Hepatocyte (in vitro differentiated cells): ENCODE results near the gene VRK2.

Source experiments
- EZH2 ChIP-seq: fragments of 200-600 bp; sonication (generic); IDR thresholded peaks from 2 replicates; pipeline ENCODE4 v1.6.1; 2016; ENCODE audit warnings: antibody characterized with exemption, mild to moderate bottlenecking, borderline replicate concordance
- TF ChIP-seq, protein P1 (sequence below): fragments of 200-600 bp; sonication (generic); IDR thresholded peaks from 2 replicates; pipeline ENCODE4 v1.5.1; 2016; ENCODE audit warnings: antibody characterized with exemption, mild to moderate bottlenecking; ENCODE audit not compliant: poor library complexity

DNA sequence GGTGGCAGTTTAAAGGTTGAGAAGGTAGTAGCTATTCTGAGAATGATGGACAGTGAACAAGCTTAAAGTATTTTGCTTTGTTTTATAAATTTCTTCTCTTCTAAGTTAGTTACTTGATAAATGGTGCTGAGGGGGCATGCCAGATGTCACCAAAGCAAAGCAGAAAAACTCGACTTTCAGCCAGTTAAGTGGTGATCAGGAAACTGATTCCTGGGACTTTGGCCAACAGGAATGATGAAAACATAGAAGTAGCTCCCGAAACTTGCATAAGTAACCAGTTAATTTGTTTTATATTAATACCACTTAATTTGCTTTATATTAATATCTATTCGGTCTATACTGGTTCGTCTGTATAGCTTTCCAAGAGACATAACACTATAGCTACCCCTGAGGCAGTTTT lies 111.9 kb downstream of the VRK2 start:
- TF ChIP-seq, protein P1, sequence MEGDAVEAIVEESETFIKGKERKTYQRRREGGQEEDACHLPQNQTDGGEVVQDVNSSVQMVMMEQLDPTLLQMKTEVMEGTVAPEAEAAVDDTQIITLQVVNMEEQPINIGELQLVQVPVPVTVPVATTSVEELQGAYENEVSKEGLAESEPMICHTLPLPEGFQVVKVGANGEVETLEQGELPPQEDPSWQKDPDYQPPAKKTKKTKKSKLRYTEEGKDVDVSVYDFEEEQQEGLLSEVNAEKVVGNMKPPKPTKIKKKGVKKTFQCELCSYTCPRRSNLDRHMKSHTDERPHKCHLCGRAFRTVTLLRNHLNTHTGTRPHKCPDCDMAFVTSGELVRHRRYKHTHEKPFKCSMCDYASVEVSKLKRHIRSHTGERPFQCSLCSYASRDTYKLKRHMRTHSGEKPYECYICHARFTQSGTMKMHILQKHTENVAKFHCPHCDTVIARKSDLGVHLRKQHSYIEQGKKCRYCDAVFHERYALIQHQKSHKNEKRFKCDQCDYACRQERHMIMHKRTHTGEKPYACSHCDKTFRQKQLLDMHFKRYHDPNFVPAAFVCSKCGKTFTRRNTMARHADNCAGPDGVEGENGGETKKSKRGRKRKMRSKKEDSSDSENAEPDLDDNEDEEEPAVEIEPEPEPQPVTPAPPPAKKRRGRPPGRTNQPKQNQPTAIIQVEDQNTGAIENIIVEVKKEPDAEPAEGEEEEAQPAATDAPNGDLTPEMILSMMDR, result no peak
- TF ChIP-seq EZH2, result no peak
